GM12874 (cell line): ENCODE results near the gene ABHD18.

ENCODE experiments used
- CTCF ChIP-seq: IDR thresholded peaks from 2 replicates; pipeline ENCODE4 v1.5.1; 2011; ENCODE audit warnings: low read depth, mild to moderate bottlenecking, control low read depth, low read length, moderate library complexity; ENCODE audit not compliant: insufficient read depth

ABHD18 gene

GRCh38 chr4:127965062-127965802 lies at the start of gene ABHD18, which contains the start of gene MFSD8:
Gene ABHD18, plus strand, starts transcription at chr4:127965406. Its CDS starts 17,550 bp downstream, at chr4:127982956.
Gene MFSD8, minus strand, starts transcription at chr4:127965173. Its CDS starts 40 bp downstream, at chr4:127965133.
- TF ChIP-seq CTCF: peak; percentile 59

GRCh38 chr4:127916512-127916911 lies 48.7 kb upstream of the ABHD18 start:
- TF ChIP-seq CTCF: no peak

DNA sequence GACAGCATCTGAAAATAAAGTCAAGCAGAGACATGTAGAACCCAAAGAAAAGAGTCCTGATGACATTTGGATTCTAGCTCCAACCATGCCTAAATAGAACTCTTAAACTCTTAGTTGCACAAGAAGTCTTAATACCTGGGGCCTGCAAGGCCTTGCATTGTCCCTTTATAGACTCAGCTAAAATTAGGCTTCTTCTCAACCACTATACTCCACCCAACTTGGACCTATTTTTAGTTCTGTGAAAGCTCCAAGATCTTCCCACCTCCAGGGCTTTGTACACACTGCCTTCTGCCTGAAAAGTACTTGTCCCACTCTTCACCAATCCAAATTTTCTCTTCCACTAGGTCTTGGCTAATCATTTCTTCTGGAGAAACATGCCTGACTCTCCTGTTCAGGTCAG lies 48.1 kb upstream of the ABHD18 start:
- TF ChIP-seq CTCF: no peak

GRCh38 chr4:127920521-127920920 lies 44.7 kb upstream of the ABHD18 start:
- TF ChIP-seq CTCF: no peak

DNA sequence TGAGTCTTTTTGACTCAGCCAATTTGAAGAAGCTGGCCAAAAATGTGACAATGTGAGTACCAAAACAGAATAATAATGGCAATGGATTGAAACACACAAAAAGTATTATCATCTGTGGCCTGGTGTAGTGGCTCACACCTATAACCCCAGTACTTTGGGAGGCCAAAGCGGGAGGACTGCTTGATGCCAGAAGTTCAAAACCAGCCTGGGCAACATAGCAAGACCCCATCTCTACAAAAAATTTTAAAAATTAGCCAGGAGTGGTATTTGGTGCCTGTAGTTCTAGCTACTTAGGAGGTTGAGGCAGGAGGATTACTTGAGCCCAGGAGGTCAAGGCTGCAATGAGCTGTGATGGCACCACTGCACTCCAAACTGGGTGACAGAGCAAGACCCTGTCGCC lies 43.0 kb upstream of the ABHD18 start:
- TF ChIP-seq CTCF: no peak

GRCh38 chr4:127930175-127930574 lies 35.0 kb upstream of the ABHD18 start:
- no peak for TF ChIP-seq CTCF

GRCh38 chr4:127936974-127937373 lies 28.2 kb upstream of the ABHD18 start:
- TF ChIP-seq CTCF: no peak

DNA sequence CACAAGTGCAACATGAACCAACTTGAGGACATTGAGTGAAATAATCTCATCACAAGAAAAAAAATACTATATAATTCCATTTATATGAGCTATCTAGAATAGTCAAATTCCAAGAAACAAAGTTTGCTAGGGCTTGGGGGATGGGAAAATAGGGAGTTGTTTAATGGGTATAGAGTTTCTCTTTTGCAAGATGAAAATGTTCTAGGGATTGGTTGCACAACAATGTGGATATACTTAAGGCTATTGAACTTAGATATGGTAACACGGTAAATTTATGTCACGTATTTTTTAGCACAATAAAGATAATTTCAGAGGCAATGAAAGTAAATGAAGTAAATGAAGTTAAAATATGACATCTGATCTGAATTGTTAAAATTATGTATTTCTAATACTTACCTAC lies 8.1 kb upstream of the ABHD18 start:
- no peak for TF ChIP-seq CTCF
